Lower leg skin (tissue), 3 donors: ENCODE data around the gene NTM.

Source experiments
- POLR2A ChIP-seq, 2 donors: fragments of 450-650 bp; IDR thresholded peaks; one replicate each; pipeline ENCODE4 v1.6.1; 2016 to 2017; ENCODE audit warnings: antibody characterized with exemption in 2 of 2, mild to moderate bottlenecking in 1 of 2, moderate library complexity in 1 of 2
- TF ChIP-seq, protein P1 (sequence below), 3 donors: fragments of 450-650 bp; IDR thresholded peaks; one replicate each; pipeline ENCODE4 v1.5.1; 2016; ENCODE audit warnings: antibody characterized with exemption in 3 of 3, mild to moderate bottlenecking in 3 of 3, moderate library complexity in 2 of 3

DNA sequence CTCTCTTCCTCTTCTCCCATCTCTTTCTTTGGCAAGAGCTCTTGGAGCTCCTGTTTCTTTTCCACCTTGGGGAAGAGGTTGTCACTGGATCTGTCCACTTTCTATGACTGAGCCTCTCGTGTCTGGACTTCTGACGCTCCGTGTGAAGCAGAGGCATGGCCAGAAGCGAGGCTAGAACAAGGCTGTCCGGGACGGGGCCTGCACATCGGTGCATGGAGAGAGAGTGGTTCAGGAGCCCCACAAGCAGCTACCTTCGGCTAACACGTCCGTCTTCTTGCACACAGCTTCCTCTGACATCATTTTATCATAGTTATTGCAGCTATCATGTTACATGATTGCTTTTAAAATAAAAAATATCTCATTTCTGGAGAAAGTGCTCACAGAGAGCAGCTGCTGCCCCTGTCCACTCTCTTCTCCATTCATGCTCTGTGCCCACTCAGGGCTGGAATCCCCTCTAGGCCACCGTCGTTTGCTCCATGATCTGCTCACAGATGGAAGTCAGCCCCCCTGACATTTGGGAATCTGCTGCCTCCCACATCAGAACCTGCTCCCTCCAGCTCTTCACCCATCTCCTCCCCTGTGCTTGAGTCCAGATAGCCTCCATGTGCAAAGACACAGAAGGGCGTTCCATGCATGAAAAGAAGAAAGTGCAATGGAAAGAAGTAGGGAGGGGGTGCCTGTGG, 308.4 kb downstream of the NTM start:
- TF ChIP-seq, protein P1, sequence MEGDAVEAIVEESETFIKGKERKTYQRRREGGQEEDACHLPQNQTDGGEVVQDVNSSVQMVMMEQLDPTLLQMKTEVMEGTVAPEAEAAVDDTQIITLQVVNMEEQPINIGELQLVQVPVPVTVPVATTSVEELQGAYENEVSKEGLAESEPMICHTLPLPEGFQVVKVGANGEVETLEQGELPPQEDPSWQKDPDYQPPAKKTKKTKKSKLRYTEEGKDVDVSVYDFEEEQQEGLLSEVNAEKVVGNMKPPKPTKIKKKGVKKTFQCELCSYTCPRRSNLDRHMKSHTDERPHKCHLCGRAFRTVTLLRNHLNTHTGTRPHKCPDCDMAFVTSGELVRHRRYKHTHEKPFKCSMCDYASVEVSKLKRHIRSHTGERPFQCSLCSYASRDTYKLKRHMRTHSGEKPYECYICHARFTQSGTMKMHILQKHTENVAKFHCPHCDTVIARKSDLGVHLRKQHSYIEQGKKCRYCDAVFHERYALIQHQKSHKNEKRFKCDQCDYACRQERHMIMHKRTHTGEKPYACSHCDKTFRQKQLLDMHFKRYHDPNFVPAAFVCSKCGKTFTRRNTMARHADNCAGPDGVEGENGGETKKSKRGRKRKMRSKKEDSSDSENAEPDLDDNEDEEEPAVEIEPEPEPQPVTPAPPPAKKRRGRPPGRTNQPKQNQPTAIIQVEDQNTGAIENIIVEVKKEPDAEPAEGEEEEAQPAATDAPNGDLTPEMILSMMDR (IDR thresholded peaks at IDR 0.05), result no peak
- no peak for TF ChIP-seq POLR2A (IDR thresholded peaks at IDR 0.05)
